HepG2 (cell line): Measurements from ENCODE around the gene DCLK1. TPM values are rescaled to one million over a fixed set of nuclear protein-coding genes. Genes with fewer than 3 reads are reported as not detected.
A peak's percentile ranks its signal among the peaks of the same experiment; 100 is the strongest.

Source experiments
- ATAC-seq: fragments of 200-7000 bp; cut with Tn5 transposase; 3 replicates; pipeline ENCODE4 v1.9.1; 2020; ENCODE audit warnings: mild to moderate bottlenecking, moderate library complexity
- BruUV-seq: library from RNA; stranded (reverse); fragments of 400-500 nt; replicated peaks from 2 replicates; lab custom pipeline; 2021; lab: Mats Ljungman, UMichigan
- CTCF ChIA-PET: fragments of 300-600 bp; formaldehyde crosslinking; extraction: SDS; loops from one replicate; lab custom pipeline; 2021; ENCODE audit warnings: low total read pairs, inconsistent platforms, low intra/inter-chr PET ratio; lab: Yijun Ruan, JAX
- POLR2A ChIA-PET: fragments of 350-600 bp; sonication (Branson Sonifier 250); formaldehyde crosslinking; loops from one replicate; lab custom pipeline; 2020; ENCODE audit warnings: antibody characterized with exemption, inconsistent platforms; lab: Yijun Ruan, JAX
- DNase-seq: peaks from one replicate; pipeline ENCODE4 v3.0.0-alpha.2; 2015; ENCODE audit warnings: low spot score
- FAIRE-seq: peaks from 3 replicates; lab custom pipeline; 2011; peaks lifted over from hg19 to GRCh38; lab: Jason Lieb, UNC
- H2AFZ ChIP-seq: one replicate; pipeline ENCODE4 v1.6.1; 2011; ENCODE audit warnings: low read length, inconsistent platforms
- H3K27ac ChIP-seq: fragments of 300-600 bp; 3 replicates; pipeline ENCODE4 v1.8.0; 2011; ENCODE audit warnings: mixed run types, mild to moderate bottlenecking, mixed read lengths, low read length, inconsistent platforms; ENCODE audit not compliant: insufficient read depth; ENCODE audit errors: extremely low read length
- H3K27me3 ChIP-seq, 2 experiments: fragments of 200-600 bp in 1 of 2; 2 replicates in 1 of 2; 3 replicates in 1 of 2; pipeline versions ENCODE4 v1.6.0 to v1.8.0; 2011; ENCODE audit warnings: low read length in 2 of 2, mild to moderate bottlenecking in 2 of 2, moderate library complexity in 2 of 2, inconsistent platforms in 1 of 2; ENCODE audit not compliant: insufficient read depth in 2 of 2, control insufficient read depth in 1 of 2
- H3K36me3 ChIP-seq, 2 experiments: fragments of 200-600 bp in 1 of 2; replicated peaks in 1 of 2; 2 replicates in 1 of 2; 3 replicates in 1 of 2; pipeline versions ENCODE4 v1.5.1 to v1.8.0; 2011; ENCODE audit warnings: low read length in 2 of 2, inconsistent platforms in 1 of 2; ENCODE audit not compliant: insufficient read depth in 2 of 2, control insufficient read depth in 1 of 2
- H3K4me1 ChIP-seq: 2 replicates; pipeline ENCODE4 v1.5.1; 2012; ENCODE audit warnings: low read length, inconsistent platforms; ENCODE audit not compliant: insufficient read depth
- H3K4me2 ChIP-seq: 2 replicates; pipeline ENCODE4 v1.6.0; 2011; ENCODE audit warnings: low read depth, low read length, inconsistent platforms
- H3K4me3 ChIP-seq, 3 experiments: fragments of 200-600 bp in 1 of 3; sonication (generic), shearing (Covaris generic) in 1 of 3; replicated peaks in 1 of 3; 2 replicates each; pipeline ENCODE4 v1.5.1; 2011 to 2016; ENCODE audit warnings: low read length in 3 of 3, inconsistent platforms in 2 of 3, low read depth in 2 of 3, mild to moderate bottlenecking in 2 of 3, control low read depth in 1 of 3, mixed read lengths in 1 of 3; ENCODE audit not compliant: insufficient read depth in 1 of 3
- H3K79me2 ChIP-seq: one replicate; pipeline ENCODE4 v1.6.1; 2011; ENCODE audit warnings: low read length, inconsistent platforms; ENCODE audit not compliant: insufficient read depth
- H3K9ac ChIP-seq: 2 replicates; pipeline ENCODE4 v1.6.0; 2011; ENCODE audit warnings: mild to moderate bottlenecking, low read depth, low read length, inconsistent platforms; ENCODE audit not compliant: insufficient read depth
- H3K9me3 ChIP-seq: 2 replicates; pipeline ENCODE4 v1.5.1; 2012; ENCODE audit warnings: mild to moderate bottlenecking, low read length
- H4K20me1 ChIP-seq: 2 replicates; pipeline ENCODE4 v1.6.0; 2011; ENCODE audit warnings: inconsistent platforms, mild to moderate bottlenecking, low read length, moderate library complexity; ENCODE audit not compliant: insufficient read depth
- ERF ChIP-seq: IDR thresholded peaks from 2 replicates; pipeline ENCODE4 v1.6.1; 2018; ENCODE audit warnings: missing biosample characterization, missing genetic modification reagents
- HES4 ChIP-seq: sonication (generic); formaldehyde crosslinking; IDR thresholded peaks from 2 replicates; pipeline ENCODE4 v1.9.0; 2021; ENCODE audit warnings: mild to moderate bottlenecking, missing genetic modification reagents, borderline replicate concordance
- HMG20A ChIP-seq: IDR thresholded peaks from 2 replicates; pipeline ENCODE4 v1.6.1; 2016; ENCODE audit warnings: borderline replicate concordance
- HOXD1 ChIP-seq: sonication (generic); formaldehyde crosslinking; IDR thresholded peaks from 2 replicates; pipeline ENCODE4 v1.5.0; 2020; ENCODE audit warnings: missing genetic modification reagents
- PTBP1 ChIP-seq: fragments of 200-400 bp; formaldehyde crosslinking; IDR thresholded peaks from 2 replicates; pipeline ENCODE4 v1.6.1; 2018; ENCODE audit warnings: low read length, low read depth; ENCODE audit not compliant: poor library complexity, severe bottlenecking
- SALL2 ChIP-seq: sonication (generic); formaldehyde crosslinking; IDR thresholded peaks from 2 replicates; pipeline ENCODE4 v1.8.1; 2023; ENCODE audit warnings: mild to moderate bottlenecking, missing genetic modification reagents, inconsistent platforms
- SOX6 ChIP-seq, 2 experiments: fragments of 450-650 bp in 1 of 2; sonication (generic) in 1 of 2; formaldehyde crosslinking in 1 of 2; IDR thresholded peaks; 2 replicates each; pipeline versions ENCODE4 v1.4.0 to v1.6.1; 2017 to 2020; ENCODE audit warnings: antibody characterized with exemption in 1 of 2, mild to moderate bottlenecking in 1 of 2, missing genetic modification reagents in 1 of 2
- ZEB1 ChIP-seq: IDR thresholded peaks from 2 replicates; pipeline ENCODE4 v1.6.1; 2012; ENCODE audit warnings: mild to moderate bottlenecking, low read depth, inconsistent platforms; ENCODE audit not compliant: insufficient replicate concordance
- ZIK1 ChIP-seq: sonication (generic); formaldehyde crosslinking; IDR thresholded peaks from 2 replicates; pipeline ENCODE4 v1.5.0; 2020; ENCODE audit warnings: mild to moderate bottlenecking, low read depth, missing genetic modification reagents, borderline replicate concordance
- ZNF468 ChIP-seq: sonication (generic); formaldehyde crosslinking; IDR thresholded peaks from 2 replicates; pipeline ENCODE4 v1.8.0; 2022; ENCODE audit warnings: mild to moderate bottlenecking, moderate library complexity, missing genetic modification reagents
- ZNF549 ChIP-seq: sonication (generic); formaldehyde crosslinking; IDR thresholded peaks from 2 replicates; pipeline ENCODE4 v1.5.0; 2020; ENCODE audit warnings: missing genetic modification reagents
- ZNF678 ChIP-seq: sonication (generic); formaldehyde crosslinking; IDR thresholded peaks from 2 replicates; pipeline ENCODE4 v1.4.0; 2020; ENCODE audit warnings: mild to moderate bottlenecking, missing genetic modification reagents
- WGBS: methylation state at CpG from one replicate; pipeline ENCODE4 v1.1.6; 2017; ENCODE audit warnings: low lambda C conversion rate; 5-methylcytosine and 5-hydroxymethylcytosine counted together
- in situ Hi-C: cut with HindIII; loops from 2 replicates; pipeline ENCODE4 v1.10.0; 2017; ENCODE audit warnings: low pct_unique_long_range_greater_than_20kb; ENCODE audit not compliant: extremely low pct_ligation_motif_present
- intact Hi-C: fragments of 100-400 bp; cut with micrococcal nuclease; formaldehyde crosslinking; loops from one replicate; pipeline ENCODE4 v1.10.0; 2022; ENCODE audit not compliant: unreplicated experiment
- polyA plus RNA-seq, 8 experiments: library from polyadenylated mRNA; depleted of rRNA in 3 of 8; stranded (reverse) in 7 of 8; unstranded in 1 of 8; fragments of >200 nt; fragmentation: Illumina TruSeq in 4 of 8; extraction: Trizol in 4 of 8; gene quantifications; 2 replicates each; pipeline versions ENCODE4 v1.2.1 to v1.2.3, GENCODE V29; 2011 to 2016; ENCODE audit warnings: low read depth in 4 of 8, missing spikeins in 1 of 8, mixed read lengths in 1 of 8; ENCODE audit not compliant: insufficient read depth in 1 of 8
- total RNA-seq, 5 experiments: library from RNA; depleted of rRNA; stranded (reverse); fragments of >200 nt; fragmentation: Illumina TruSeq; extraction: Trizol; gene quantifications; 2 replicates each; pipeline ENCODE4 v1.2.3, GENCODE V29; 2016; ENCODE audit warnings: low read depth in 1 of 5
- TF ChIP-seq, protein P1 (sequence below): sonication (generic); formaldehyde crosslinking; IDR thresholded peaks from 2 replicates; pipeline ENCODE4 v1.8.0; 2022; ENCODE audit warnings: missing genetic modification reagents, low read depth, mild to moderate bottlenecking, borderline replicate concordance
- TF ChIP-seq, protein P2 (sequence below): sonication (generic); formaldehyde crosslinking; IDR thresholded peaks from 2 replicates; pipeline ENCODE4 v1.5.0; 2020; ENCODE audit warnings: missing genetic modification reagents, mild to moderate bottlenecking, borderline replicate concordance
- TF ChIP-seq, protein P3 (sequence below): fragments of 450-650 bp; IDR thresholded peaks from 2 replicates; pipeline ENCODE4 v1.6.1; 2016

Gene DCLK1
- total and polyA plus RNA-seq, 2 of the 13 experiments (the other 11 are each of a cell fraction or from before 2014, with no cell fraction given) = not detected

DNA sequence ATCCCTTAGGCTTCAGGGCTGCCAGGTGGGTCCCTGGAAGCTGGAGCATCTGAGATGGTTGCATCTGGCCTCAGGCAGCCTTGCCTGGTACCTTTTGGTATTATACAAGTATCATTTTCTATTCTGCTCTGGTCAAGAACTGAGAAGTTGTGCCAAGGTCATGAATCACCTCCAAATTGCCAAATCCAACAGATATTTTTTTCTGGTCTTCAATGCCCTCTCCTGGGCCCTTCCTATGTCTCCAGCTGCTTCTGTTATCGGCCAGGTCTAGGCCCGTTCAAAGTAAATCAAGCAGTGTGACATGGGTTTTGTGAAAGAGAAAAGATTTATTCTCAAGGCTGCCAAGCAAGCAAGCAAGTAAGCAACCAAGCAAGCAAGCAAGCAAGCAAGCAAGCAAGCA lies 383.6 kb downstream of the DCLK1 start:
- in situ Hi-C loops = no loop called here
- intact Hi-C loops = no loop called here
- TF ChIP-seq ZNF549 (CRISPR knock-in tag) (no peak), SOX6 (IDR thresholded peaks at IDR 0.05) (no peak), SOX6 (CRISPR knock-in tag; IDR thresholded peaks at IDR 0.05) (no peak), PTBP1 (no peak), HOXD1 (CRISPR knock-in tag) (no peak), ZNF468 (CRISPR knock-in tag) (no peak), HES4 (CRISPR knock-in tag) (no peak), SALL2 (no peak), HMG20A (CRISPR knock-in tag) (no peak), ZEB1 (no peak), ZNF678 (CRISPR knock-in tag) (no peak)
- H3K9ac ChIP-seq = no peak overlapping the region
- H3K27me3 ChIP-seq = no peaks in the 10 kb centered on the region
- no peak overlapping the region for H2AFZ ChIP-seq
- DNase-seq (no peak), FAIRE-seq (no peak), ATAC-seq (no peak)
- no peak overlapping the region for H3K4me3 ChIP-seq
- ChIA-PET CTCF (no interaction called here), POLR2A (no interaction called here)
- H3K4me2 ChIP-seq = no peak overlapping the region
- no TSS peak for BruUV-seq
- H3K27ac ChIP-seq = no peak overlapping the region
- no peaks in the 10 kb centered on the region for H3K4me1 ChIP-seq
- no peaks in the 10 kb centered on the region for H3K79me2 ChIP-seq
- no peaks in the 10 kb centered on the region for H4K20me1 ChIP-seq
- no peaks in the 10 kb centered on the region for H3K36me3 ChIP-seq
- no peaks in the 10 kb centered on the region for H3K9me3 ChIP-seq
- 0% methylated on average over 2 of the region's 2 CpGs for WGBS

DNA sequence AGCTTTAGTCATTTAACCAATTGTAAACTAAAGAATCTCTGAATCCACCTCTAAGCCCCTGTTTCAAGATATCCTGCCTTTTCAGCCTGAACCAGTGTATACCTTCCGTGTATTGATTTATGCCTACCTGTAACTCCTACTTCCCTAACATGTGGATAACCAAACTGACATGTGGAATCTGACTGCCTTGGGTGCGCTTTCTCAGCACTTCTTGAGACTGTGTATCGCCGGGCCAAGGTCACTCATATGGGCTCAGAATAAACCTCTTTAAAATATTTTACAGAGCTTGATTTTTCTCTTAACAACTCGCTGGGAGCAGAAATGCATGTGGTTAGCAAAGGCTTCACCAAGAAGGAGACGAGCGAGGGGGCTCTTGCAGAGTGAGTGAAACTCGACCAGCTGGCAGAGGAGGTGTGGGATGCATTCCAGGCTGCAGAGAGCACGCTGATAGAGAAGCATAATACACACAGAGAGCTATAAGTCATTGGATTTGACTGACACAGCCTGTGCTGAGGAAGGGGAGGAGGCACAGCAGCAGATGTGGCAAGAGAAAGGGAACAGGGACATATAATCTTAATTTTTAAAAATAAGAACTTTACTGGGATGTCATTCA lies 386.5 kb downstream of the DCLK1 start:
- FAIRE-seq (no peak), DNase-seq (no peak), ATAC-seq (no peak)
- in situ Hi-C loops (no loop called here), intact Hi-C loops (no loop called here)
- ChIA-PET CTCF (no interaction called here), POLR2A (no interaction called here)
- Histone ChIP-seq H3K4me2 (no peak overlapping the region), H4K20me1 (no peaks in the 10 kb centered on the region), H3K27ac (no peak overlapping the region), H3K4me1 (no peaks in the 10 kb centered on the region), H3K79me2 (no peaks in the 10 kb centered on the region), H3K4me3 (no peak overlapping the region), H2AFZ (no peak overlapping the region), H3K36me3 (no peaks in the 10 kb centered on the region), H3K9me3 (no peaks in the 10 kb centered on the region), H3K27me3 (no peaks in the 10 kb centered on the region), H3K9ac (no peak overlapping the region)
- no peak for TF ChIP-seq ZIK1 (CRISPR knock-in tag)
- TF ChIP-seq, protein P1, sequence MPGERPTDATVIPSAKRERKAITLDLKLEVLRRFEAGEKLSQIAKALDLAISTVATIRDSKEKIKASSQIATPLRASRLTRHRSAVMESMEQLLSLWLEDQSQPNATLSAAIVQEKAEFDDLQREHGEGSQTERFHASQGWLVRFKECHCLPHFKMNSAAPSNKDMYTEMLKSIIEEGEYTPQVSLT (CRISPR knock-in tag) = no peak
- TF ChIP-seq, protein P2, sequence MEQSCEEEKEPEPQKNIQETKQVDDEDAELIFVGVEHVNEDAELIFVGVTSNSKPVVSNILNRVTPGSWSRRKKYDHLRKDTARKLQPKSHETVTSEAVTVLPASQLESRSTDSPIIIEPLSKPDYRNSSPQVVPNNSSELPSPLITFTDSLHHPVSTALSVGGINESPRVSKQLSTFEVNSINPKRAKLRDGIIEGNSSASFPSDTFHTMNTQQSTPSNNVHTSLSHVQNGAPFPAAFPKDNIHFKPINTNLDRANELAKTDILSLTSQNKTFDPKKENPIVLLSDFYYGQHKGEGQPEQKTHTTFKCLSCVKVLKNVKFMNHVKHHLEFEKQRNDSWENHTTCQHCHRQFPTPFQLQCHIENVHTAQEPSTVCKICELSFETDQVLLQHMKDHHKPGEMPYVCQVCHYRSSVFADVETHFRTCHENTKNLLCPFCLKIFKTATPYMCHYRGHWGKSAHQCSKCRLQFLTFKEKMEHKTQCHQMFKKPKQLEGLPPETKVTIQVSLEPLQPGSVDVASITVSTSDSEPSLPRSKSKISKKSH (CRISPR knock-in tag) = no peak
- TF ChIP-seq, protein P3, sequence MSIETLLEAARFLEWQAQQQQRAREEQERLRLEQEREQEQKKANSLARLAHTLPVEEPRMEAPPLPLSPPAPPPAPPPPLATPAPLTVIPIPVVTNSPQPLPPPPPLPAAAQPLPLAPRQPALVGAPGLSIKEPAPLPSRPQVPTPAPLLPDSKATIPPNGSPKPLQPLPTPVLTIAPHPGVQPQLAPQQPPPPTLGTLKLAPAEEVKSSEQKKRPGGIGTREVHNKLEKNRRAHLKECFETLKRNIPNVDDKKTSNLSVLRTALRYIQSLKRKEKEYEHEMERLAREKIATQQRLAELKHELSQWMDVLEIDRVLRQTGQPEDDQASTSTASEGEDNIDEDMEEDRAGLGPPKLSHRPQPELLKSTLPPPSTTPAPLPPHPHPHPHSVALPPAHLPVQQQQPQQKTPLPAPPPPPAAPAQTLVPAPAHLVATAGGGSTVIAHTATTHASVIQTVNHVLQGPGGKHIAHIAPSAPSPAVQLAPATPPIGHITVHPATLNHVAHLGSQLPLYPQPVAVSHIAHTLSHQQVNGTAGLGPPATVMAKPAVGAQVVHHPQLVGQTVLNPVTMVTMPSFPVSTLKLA = peak; percentile 78
- no peak for TF ChIP-seq ERF (CRISPR knock-in tag)
- BruUV-seq = no TSS peak
- WGBS = 7% methylated on average over 9 of the region's 9 CpGs
